Measurements from ENCODE around the gene ZNF778.

DNA sequence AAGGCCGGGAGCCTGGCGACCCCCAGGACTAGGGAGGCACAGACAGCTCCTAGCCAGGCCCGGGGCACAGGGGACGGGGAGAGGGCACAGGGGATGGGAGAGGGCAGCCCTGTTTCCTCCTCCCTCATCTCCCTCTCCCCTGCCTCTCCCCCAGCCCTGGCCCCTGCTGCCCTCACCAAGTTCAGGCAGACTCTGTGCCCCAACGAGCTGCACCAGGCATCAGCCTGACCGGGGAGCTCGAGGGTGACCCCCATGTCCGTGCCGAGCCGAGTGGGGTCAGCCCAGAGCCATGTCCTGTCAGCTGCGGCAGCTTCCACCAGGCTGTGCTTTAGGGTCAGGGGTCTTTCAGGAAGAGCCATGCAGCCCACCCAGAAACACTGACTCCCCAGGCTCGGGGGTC, 40.0 kb upstream of the ZNF778 start:
- TF ChIP-seq, protein P1, sequence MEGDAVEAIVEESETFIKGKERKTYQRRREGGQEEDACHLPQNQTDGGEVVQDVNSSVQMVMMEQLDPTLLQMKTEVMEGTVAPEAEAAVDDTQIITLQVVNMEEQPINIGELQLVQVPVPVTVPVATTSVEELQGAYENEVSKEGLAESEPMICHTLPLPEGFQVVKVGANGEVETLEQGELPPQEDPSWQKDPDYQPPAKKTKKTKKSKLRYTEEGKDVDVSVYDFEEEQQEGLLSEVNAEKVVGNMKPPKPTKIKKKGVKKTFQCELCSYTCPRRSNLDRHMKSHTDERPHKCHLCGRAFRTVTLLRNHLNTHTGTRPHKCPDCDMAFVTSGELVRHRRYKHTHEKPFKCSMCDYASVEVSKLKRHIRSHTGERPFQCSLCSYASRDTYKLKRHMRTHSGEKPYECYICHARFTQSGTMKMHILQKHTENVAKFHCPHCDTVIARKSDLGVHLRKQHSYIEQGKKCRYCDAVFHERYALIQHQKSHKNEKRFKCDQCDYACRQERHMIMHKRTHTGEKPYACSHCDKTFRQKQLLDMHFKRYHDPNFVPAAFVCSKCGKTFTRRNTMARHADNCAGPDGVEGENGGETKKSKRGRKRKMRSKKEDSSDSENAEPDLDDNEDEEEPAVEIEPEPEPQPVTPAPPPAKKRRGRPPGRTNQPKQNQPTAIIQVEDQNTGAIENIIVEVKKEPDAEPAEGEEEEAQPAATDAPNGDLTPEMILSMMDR (conservative IDR thresholded peaks at IDR 0.05 in 1 of 2, IDR thresholded peaks at IDR 0.05 in 1 of 2; ENCODE audit: low read depth in 1 of 2, low read length in 2 of 2) = no peak
- no peak for TF ChIP-seq EZH2 (IDR thresholded peaks at IDR 0.05; ENCODE audit: low read length, missing control alignments)
